ENCODE results near the gene CYP2A13.
"Not testable (repeated sequence)": the region's sequence is repeated elsewhere in the genome, so short reads cannot be mapped to it uniquely, and the experiment has no call there.

The CYP2A13 gene

DNA sequence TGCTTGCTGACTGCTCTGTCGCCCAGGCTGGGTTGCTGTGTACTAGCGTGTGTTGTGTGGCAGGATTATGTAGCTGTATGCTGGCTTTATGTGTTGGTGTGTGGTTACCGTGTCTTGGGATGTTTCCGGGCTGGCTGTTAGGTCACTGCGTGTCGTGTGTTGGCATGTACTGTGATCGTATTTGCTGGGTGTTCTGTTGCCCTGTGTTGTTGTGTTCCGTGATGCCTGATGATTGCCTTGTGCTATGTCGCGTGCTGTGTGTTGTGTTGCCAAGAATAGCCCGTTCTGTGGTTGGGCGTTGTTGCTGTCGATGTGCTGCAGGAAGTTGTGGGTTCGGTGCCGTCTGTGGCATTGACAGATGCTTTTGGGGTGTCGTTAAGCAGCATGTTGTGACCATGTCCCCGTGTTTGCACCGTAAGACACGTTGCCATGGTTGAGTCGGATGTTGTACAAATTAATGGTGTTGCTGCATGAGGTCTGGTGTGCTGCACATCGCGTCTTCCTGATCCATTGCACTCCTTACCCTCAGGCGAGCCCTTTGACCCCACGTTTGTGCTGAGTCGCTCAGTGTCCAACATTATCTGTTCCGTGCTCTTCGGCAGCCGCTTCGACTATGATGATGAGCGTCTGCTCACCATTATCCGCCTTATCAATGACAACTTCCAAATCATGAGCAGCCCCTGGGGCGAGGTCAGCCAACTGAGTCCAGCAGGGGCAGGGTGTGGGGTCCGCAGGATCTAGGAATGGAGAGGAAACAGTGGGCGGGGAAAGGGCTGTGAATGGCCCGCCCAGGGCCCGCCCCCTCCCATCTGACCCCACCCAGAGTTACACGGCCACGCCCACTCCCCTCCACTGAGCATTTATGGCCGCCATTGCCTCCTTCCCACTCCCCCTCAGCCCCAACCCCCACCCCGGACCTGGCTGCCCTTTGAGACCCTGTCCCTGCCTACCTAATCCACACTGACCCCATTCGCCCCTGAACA, 33.0 kb downstream of the CYP2A13 start:
- DNase-seq (ENCODE audit: low read depth in 2 of 2): peak in 1 of 2 donors; percentile 8

DNA sequence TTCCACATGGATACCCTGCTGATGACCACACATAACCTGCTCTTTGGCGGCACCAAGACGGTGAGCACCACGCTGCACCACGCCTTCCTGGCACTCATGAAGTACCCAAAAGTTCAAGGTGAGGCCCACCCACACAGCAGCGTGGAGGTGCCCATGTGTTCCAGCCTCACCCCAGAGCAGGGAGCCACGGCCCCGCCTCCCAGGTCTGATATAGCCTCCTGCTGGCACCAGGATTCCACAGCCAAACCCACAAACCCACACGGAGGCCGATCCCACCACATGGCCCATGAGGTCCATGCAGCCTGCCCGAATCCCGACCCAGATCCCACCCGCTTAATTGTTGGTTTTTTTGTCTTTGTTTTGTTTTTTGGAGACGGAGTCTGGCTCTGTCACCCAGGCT, 34.6 kb downstream of the CYP2A13 start:
- DNase-seq (ENCODE audit: low read depth in 2 of 2): not testable (repeated sequence)

DNA sequence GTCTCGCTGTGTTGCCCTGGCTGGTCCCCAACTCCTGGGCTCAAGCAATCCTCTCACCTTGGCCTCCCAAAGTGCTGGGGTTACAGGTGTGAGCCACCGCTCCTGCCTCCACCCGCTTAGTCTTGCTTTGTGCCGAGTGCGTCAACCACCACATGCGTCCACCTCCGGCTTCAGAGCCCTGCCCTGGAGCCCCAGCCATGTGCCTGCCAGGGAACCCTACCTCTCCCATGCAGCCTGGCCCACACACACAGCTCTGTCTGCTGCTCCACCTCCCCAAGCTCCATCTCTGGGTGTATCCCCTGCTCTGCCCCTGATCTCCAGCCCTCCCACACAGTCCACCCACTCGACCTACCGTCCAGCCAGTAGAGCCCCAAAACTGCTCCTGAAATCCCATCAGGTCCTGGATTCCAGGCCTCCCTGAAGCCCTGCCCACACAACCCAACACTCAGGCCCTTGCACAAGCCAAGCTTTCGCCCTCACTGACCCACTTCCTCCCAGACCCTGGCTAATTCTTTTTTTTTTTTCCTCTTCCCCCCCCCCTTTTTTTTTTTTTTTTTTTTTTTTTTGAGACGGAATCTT, 35.6 kb downstream of the CYP2A13 start:
- no peak for DNase-seq (ENCODE audit: low read depth in 2 of 2)

DNA sequence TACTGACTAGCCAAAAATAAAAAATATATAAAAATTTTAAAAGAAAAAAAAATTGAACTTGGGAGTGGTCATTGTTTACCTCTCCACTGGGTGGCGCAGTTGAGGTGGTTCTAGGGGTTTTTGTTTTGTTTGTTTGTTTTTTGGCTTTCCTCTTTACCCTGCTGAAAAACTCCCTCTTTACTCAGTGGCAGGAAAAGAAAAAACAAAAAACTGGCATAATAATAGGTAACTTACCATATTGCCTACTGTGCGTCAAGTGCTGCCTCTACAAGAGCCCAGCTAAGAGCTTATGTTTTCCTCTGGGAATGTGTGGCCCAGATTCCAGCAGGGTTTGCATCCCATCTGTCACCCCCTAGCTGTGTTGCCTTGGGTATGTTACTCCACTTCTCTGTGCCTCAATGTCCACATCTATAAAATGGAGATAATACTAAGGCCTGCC, 38.5 kb downstream of the CYP2A13 start:
- peak; percentile 35 to 38 for DNase-seq (ENCODE audit: low read depth in 2 of 2)

DNA sequence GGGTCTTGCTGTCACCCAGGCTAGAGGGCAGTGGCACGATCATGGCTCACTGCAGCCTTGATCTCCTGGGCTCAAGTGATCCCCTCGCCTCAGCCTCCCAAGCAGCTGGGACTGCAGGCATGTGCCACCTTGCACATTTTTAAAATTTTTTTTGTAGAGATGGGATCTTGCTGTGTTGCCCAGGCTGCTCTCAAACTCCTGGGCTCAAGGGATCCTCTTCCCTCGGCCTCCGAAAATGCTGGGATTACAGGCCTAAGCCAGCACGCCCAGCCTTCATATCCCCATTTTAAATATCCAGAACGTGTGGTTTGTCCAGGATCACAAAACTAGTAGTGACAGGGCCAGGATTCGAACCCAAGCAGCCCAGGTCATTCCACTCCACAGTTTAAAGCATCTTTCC, 39.1 kb downstream of the CYP2A13 start:
- DNase-seq (ENCODE audit: low read depth in 2 of 2): not testable (repeated sequence)

DNA sequence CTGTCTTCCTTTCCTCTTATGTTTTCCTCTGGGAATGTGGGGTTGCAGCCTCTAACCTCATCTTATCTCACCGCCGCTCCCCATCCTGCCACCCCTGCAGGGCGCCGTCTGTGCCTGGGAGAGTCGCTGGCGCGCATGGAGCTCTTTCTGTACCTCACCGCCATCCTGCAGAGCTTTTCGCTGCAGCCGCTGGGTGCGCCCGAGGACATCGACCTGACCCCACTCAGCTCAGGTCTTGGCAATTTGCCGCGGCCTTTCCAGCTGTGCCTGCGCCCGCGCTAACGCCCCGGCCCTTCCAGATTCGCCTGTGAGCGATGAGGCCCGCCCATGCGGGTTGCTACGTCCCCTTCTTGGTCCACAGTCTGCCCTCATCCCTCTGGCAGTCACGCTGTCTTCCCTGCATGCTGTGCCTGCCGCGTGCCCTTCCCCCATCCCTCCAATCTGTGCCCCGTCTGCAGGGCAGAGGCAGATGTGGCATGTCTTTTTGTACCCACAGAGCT, 39.6 kb downstream of the CYP2A13 start:
- peak; percentile 64 to 77 for DNase-seq (ENCODE audit: low read depth in 2 of 2)

DNA sequence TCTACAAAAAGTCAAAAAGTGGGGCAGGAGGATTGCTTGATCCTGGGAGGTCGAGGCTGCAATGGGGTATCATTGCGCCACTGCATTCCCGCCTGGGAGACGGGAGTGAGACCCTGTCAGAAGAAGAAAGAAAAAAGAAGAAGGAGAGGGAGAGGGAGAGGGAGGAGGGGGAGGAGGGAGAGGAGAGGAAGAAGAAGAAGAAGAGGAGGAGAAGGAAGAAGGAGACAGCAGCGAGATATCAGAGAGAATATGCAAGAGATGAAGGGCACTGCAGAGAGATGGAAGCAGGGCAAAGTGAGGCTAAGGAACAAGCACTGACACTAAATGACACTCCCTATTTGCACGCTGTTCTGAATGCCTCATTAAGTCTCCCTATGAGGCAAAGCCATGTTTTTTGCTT, 40.4 kb downstream of the CYP2A13 start:
- no peak for DNase-seq (ENCODE audit: low read depth in 2 of 2)

DNA sequence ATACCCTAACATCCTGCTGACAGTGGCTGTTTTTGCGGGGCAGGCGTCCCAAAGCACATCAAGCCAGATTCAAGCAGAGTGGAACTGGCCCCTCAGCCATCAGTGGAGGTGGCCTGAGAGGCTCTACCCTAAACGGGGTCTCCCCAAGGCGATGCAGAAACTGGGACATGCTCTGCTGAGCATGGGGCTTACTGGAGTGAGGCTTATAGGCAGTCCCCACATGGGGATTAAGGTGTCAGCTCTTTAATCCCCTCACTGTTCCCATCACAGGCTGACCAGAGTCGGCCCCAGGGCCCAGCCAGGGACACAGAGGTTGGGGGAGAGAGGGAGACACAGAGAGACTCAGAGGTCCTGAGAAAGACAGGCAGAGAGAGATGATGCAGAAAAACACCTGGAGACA, 42.9 kb downstream of the CYP2A13 start:
- DNase-seq (ENCODE audit: low read depth in 2 of 2): no peak

DNA sequence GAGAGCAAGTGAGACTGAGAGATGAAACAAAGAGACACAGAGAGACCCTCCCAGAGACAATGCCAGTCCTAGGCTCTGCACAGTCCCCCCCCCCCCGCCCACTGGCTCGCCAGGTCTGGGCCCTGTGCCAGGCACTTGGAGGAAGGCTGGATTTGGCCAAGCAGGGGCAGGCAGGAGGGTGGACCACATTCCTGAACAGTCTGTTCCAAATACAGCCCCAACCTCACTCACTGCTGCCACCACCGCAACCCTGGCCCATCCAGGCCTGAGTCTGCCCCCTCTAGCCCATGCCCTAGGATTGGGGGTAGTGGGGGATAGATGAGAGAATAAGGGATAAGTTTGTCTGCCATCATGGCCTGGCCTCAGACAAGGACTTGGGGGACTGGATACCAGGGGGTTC, 45.0 kb downstream of the CYP2A13 start:
- DNase-seq (ENCODE audit: low read depth in 2 of 2): no peak

DNA sequence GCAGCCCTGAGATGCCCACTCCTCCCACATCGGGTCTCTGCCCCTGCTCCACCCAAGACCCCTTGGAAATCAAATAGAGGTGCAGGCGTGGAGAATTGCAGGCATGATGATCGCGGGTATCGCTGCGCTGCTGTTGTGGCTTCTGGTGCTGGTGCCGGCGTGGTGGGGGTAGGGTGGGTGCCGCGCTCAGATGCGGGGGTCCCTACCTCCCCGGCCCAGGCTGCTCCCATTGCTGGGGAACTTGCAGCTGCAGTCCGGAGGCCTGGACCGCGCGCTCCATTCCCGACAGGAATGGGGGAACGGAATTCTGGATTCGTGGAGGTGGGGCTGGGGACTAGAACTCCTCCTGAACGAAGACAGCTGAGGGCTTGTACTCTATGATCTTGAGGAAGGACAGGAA, 46.4 kb downstream of the CYP2A13 start:
- no peak for DNase-seq (ENCODE audit: low read depth in 2 of 2)

DNA sequence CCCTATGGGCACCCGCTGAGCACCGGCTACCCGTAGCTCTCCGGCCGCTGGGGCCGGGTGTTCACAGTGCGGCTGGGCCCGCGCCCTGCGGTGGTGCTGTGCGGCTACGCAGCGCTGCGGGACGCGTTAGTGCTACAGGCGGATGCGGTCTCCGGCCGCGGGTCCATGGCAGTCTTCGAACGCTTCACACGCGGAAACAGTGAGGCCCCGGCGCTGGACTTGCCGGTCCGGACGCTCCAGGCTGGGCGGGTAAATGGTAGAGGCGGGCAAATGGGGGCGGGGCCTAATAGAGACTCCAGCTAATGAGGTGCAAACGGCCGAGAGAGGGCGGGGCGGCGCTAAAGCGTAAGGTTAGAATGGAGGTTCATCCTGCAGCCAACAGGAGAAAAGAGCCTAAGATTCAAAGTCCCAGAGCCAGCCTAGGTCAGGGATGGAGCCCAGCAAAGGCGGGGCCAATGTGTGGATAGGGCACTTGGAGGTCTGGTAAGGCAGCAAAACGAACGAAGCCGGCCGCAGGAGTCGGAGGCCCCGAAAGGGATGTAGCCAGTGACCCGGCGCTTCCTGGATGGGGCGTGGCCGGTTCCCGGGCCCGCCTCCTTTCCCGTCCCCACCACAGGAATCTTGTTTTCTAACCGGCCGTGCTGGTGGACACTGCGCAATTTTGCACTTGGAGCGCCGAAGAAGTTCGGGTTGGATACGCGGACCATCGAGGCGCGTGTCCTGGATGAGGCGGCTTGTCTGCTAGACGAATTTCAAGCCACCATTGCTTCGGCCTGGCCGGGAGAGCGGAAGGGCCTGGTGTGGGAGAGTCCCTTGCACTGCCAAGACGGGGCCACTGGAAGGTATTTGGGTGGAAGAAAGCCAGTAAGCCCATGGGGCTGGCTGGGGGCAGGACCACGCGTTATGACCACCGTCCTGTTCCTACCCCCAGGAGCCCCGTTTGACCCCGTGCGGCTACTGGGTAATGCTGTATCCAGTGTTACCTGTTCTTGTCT, 47.4 kb downstream of the CYP2A13 start:
- DNase-seq (ENCODE audit: low read depth in 2 of 2): peak in 1 of 2 donors; percentile 38

DNA sequence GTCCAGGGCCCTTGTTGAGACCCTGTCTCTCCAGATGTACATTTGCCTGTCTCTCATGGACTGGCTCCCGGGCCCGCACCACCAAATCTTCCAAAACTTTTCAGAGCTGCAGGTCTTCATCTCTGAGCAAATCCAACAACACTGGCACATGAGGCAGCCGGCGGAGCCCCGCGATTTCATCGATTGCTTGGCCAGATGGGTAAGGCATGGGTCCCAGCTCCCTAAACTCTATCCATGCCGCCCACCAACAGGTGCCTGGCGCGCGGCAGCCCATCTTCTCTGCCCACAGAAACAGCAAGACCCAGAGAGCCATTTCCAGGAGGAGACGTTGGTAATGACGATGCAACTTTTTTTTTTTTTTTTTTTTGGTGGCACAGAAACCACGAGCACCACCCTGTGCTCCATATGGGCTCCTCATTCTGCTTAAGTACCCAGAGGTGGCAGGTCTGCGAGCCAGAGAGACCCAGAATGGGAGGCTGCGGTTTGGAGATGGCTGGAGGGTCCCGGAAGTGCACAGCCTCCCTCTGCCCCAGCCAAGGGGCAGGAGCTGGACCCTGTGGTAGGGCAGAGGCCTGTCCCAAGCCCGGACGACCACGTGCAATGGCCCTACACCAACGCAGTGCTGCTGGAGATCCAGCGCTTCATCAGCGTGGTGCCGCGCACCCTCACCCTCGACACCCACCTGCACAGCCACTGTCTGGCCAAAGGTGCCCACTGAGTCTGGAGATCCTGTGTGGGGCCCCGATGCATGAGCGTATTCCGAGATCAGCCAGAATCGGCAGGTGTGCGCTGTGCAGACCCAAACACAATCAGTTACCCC, 48.6 kb downstream of the CYP2A13 start:
- no peak for DNase-seq (ENCODE audit: low read depth in 2 of 2)

DNA sequence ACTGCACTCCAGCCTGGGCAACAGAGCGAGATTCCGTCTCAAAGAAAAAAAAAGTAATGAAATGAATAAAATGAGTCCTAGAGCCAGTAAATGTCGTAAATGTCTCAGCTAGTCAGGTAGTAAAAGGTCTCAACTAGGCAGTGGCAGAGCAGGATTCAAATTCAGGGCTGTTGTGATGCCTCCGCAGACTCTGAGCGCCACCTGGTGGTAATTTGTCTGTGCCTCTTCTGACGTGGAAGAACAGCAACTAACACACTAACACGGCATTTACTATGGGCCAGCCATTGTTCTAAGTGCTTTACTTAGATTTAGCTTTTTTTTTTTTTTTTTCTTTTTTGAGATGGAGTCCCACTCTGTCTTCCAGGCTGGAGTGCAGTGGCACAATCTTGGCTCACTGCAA, 56.2 kb downstream of the CYP2A13 start:
- DNase-seq (ENCODE audit: low read depth in 2 of 2): peak; percentile 75 to 91
